ENCODE results near the gene PARD3.

Gene PARD3

DNA sequence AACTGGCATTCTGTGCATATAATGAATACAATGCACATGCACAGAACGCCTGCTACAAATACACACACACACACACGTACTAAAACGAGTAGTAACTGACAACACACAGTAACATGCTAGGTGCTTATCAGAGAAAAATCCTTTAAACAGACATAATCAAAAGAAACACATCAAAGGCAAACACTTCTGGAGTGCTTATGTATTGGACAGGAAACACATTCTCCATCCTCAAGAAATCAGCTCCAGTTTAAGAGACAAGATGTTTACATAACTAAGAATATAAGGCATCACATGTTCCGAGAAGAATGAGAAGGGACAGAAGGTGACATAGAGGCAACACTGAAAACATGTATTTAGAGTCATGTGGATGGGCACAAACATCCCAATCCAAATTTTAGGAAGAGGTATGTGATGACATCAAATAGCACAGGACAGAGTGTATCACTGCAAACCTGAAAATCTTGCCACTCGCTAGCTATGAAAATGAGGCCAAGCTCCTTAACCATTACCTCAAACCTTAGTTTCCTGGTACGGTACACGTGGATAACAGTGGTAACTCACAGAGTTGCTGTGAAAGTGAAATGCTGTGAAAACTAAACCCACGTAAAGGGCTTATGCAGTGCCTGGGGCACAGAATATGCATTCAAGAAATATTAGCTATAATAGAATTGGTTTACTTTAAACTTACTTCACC, 619.6 kb downstream of the PARD3 start:
- Mint-ChIP-seq H3K27ac (no peak overlapping the region), H3K4me3 (no peak overlapping the region), H3K36me3 (ENCODE audit: insufficient read depth) (no peaks in the 10 kb centered on the region), H3K4me1 (ENCODE audit: low read depth in 2 of 2) (no peaks in the 10 kb centered on the region), H3K9me3 (peaks cover 0 to 2% of the 10 kb centered on the region in 2 donors), H3K27me3 (no peaks in the 10 kb centered on the region)
- ATAC-seq (replicated peaks): no peak
- DNase-seq: no peak

GRCh38 chr10:34193931-34194626, 621.0 kb downstream of the PARD3 start:
- H3K27me3 Mint-ChIP-seq: no peaks in the 10 kb centered on the region
- H3K4me1 Mint-ChIP-seq (ENCODE audit: low read depth in 2 of 2): no peaks in the 10 kb centered on the region
- ATAC-seq (replicated peaks) (no peak), DNase-seq (no peak)
- no peaks in the 10 kb centered on the region for H3K36me3 Mint-ChIP-seq (ENCODE audit: insufficient read depth)
- no peak overlapping the region for H3K4me3 Mint-ChIP-seq
- no peak overlapping the region for H3K27ac Mint-ChIP-seq
- peaks cover 0 to 2% of the 10 kb centered on the region in 2 donors for H3K9me3 Mint-ChIP-seq

- DNase-seq (no peak), ATAC-seq (replicated peaks) (no peak)
- Mint-ChIP-seq H3K27ac (no peak overlapping the region), H3K27me3 (no peaks in the 10 kb centered on the region), H3K36me3 (ENCODE audit: insufficient read depth) (no peaks in the 10 kb centered on the region), H3K4me3 (no peak overlapping the region), H3K9me3 (peaks cover 0 to 2% of the 10 kb centered on the region in 2 donors), H3K4me1 (ENCODE audit: low read depth in 2 of 2) (no peaks in the 10 kb centered on the region)
These were observed 622.5 kb downstream of the PARD3 start for GRCh38 chr10:34192646-34193045.

DNA sequence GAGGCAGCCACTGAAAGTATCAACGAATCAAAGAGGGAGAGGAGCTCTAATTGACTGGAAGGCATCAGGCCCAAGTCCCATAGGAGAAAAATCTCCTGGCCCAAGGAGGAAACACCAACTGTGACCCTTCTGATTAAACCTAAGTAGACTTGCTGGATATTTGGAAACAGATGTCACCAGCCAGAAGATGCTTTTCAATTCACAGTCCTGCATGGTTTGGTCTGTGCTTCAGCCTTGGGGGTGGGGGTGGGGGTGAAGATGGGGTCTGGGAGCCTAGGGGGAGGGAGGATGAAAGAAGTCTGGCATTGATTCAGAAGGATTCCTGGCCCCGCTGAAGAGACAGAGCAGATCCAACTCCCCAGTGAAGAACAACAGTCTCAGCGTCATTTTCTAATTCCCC, 623.7 kb downstream of the PARD3 start:
- no peak for ATAC-seq (replicated peaks)
- peaks cover 0 to 2% of the 10 kb centered on the region in 2 donors for H3K9me3 Mint-ChIP-seq
- peaks cover 0 to 7% of the 10 kb centered on the region in 2 donors for H3K27me3 Mint-ChIP-seq
- DNase-seq: no peak
- no peak overlapping the region for H3K27ac Mint-ChIP-seq
- no peak overlapping the region for H3K4me3 Mint-ChIP-seq
- no peaks in the 10 kb centered on the region for H3K36me3 Mint-ChIP-seq (ENCODE audit: insufficient read depth)
- H3K4me1 Mint-ChIP-seq (ENCODE audit: low read depth in 2 of 2): no peaks in the 10 kb centered on the region

DNA sequence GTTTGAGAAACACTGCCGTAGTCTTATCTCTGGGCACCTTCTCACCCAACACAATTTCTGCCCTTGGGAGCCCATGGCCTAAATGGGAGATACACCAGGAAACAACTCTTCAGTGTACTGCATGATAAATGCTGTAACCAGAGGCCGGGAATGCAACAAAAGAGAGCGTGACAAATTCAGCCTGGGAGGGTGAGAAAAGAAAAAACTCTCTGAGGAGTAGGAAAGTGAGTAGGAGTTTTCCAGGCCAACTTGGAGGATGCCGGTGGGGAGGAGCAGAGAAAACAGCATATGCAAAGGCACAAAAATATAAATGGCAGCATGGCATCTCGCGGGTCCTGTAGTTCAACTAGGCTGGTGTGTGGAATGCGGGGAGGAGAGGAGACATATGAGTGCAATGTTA, 624.5 kb downstream of the PARD3 start:
- H3K4me1 Mint-ChIP-seq (ENCODE audit: low read depth in 2 of 2): no peaks in the 10 kb centered on the region
- H3K9me3 Mint-ChIP-seq: peaks cover 0 to 2% of the 10 kb centered on the region in 2 donors
- H3K4me3 Mint-ChIP-seq: no peak overlapping the region
- DNase-seq (no peak), ATAC-seq (replicated peaks) (no peak)
- no peak overlapping the region for H3K27ac Mint-ChIP-seq
- peaks cover 0 to 15% of the 10 kb centered on the region in 2 donors for H3K27me3 Mint-ChIP-seq
- no peaks in the 10 kb centered on the region for H3K36me3 Mint-ChIP-seq (ENCODE audit: insufficient read depth)

DNA sequence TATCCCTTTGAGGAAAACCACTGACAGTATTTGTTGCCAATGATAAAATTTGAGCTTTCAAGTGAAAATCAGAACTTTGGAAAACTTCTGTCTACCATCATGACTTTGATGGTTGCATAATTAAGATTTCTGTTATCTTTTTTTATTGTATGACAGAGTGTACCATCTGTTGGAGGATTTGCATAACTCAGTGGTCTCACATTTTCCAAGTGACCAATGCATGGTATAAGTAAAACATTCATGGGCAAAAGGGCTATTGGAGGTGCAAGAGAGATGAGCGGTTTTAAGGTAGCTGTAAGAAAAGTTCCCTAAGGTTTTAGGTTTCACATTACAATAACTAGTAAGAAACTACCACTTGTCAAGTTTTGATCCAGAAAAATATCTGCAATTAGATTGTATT, 625.3 kb downstream of the PARD3 start:
- H3K4me3 Mint-ChIP-seq: no peak overlapping the region
- no peak for ATAC-seq (replicated peaks)

GRCh38 chr10:34188221-34188620, 626.9 kb downstream of the PARD3 start:
- Mint-ChIP-seq H3K27me3 (peaks cover 0 to 17% of the 10 kb centered on the region in 2 donors), H3K27ac (no peak overlapping the region), H3K9me3 (peaks cover 0 to 2% of the 10 kb centered on the region in 2 donors), H3K36me3 (ENCODE audit: insufficient read depth) (no peaks in the 10 kb centered on the region), H3K4me3 (no peak overlapping the region), H3K4me1 (ENCODE audit: low read depth in 2 of 2) (no peaks in the 10 kb centered on the region)
- DNase-seq: no peak
- no peak for ATAC-seq (replicated peaks)

More for the DNA sequence above, 625.3 kb downstream of the PARD3 start:
- no peak for DNase-seq
- peaks cover 0 to 2% of the 10 kb centered on the region in 2 donors for H3K9me3 Mint-ChIP-seq
- no peaks in the 10 kb centered on the region for H3K36me3 Mint-ChIP-seq (ENCODE audit: insufficient read depth)
- no peaks in the 10 kb centered on the region for H3K4me1 Mint-ChIP-seq (ENCODE audit: low read depth in 2 of 2)
- no peak overlapping the region for H3K27ac Mint-ChIP-seq
- H3K27me3 Mint-ChIP-seq: peaks cover 0 to 17% of the 10 kb centered on the region in 2 donors

DNA sequence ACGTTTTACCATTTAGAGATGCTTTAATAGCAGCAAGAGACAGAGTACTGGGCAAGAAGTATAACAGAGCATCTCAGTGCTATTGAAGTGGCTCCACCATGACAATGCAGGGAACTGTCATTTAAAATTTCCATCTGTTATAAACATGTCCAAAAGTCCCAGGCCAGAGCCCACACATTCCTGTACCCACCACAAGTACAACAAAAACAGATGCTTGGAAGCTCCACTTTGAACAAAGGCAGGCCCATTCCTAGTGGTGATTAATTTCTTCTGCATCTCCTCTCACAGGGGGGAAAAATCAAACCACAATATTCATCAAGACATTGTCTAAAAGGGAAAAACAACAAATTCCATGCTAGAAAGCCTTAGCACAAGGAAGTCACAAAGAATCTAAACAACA, 627.9 kb downstream of the PARD3 start:
- no peak for DNase-seq

GRCh38 chr10:34186745-34187144, 628.4 kb downstream of the PARD3 start:
- DNase-seq (no peak), ATAC-seq (replicated peaks) (no peak)
- H3K4me3 Mint-ChIP-seq: no peak overlapping the region
- H3K36me3 Mint-ChIP-seq (ENCODE audit: insufficient read depth): no peaks in the 10 kb centered on the region
- H3K9me3 Mint-ChIP-seq: no peaks in the 10 kb centered on the region
- peaks cover 0 to 17% of the 10 kb centered on the region in 2 donors for H3K27me3 Mint-ChIP-seq
- H3K4me1 Mint-ChIP-seq (ENCODE audit: low read depth in 2 of 2): no peaks in the 10 kb centered on the region
- H3K27ac Mint-ChIP-seq: no peak overlapping the region

More for the DNA sequence above, 627.9 kb downstream of the PARD3 start:
- no peaks in the 10 kb centered on the region for H3K36me3 Mint-ChIP-seq (ENCODE audit: insufficient read depth)
- no peaks in the 10 kb centered on the region for H3K4me1 Mint-ChIP-seq (ENCODE audit: low read depth in 2 of 2)
- ATAC-seq (replicated peaks): no peak
- H3K4me3 Mint-ChIP-seq: no peak overlapping the region
- no peak overlapping the region for H3K27ac Mint-ChIP-seq
- peaks cover 0 to 17% of the 10 kb centered on the region in 2 donors for H3K27me3 Mint-ChIP-seq
- no peaks in the 10 kb centered on the region for H3K9me3 Mint-ChIP-seq

- ATAC-seq (replicated peaks) (no peak), DNase-seq (no peak)
- H3K27ac Mint-ChIP-seq: no peak overlapping the region
- no peaks in the 10 kb centered on the region for H3K9me3 Mint-ChIP-seq
- no peaks in the 10 kb centered on the region for H3K4me1 Mint-ChIP-seq (ENCODE audit: low read depth in 2 of 2)
- peaks cover 0 to 17% of the 10 kb centered on the region in 2 donors for H3K27me3 Mint-ChIP-seq
- no peak overlapping the region for H3K4me3 Mint-ChIP-seq
- no peaks in the 10 kb centered on the region for H3K36me3 Mint-ChIP-seq (ENCODE audit: insufficient read depth)
These were observed 629.1 kb downstream of the PARD3 start for GRCh38 chr10:34185998-34186397.

DNA sequence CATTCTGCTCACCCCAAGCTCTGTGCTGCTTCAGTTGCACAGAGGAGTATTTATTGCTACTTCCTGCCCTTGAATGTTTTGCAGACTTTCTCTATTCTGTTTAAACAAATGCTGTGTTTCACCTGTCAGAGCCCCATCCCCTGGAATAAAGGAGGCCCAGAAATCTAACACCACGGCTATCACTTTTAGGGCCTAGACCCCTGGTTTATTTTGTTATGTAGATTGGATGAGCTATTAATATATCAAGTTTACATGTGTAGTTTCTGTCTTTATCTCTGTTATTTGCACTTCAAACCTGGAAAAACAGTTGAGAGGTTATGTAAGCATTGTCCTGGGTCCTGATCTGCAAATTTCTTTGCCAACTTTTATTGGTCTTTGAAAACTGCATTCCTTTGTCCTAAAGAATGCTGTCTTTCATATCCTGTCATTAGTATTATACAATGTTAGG, 630.1 kb downstream of the PARD3 start:
- no peaks in the 10 kb centered on the region for H3K9me3 Mint-ChIP-seq
- no peak overlapping the region for H3K27ac Mint-ChIP-seq
- no peaks in the 10 kb centered on the region for H3K4me1 Mint-ChIP-seq (ENCODE audit: low read depth in 2 of 2)
- no peak overlapping the region for H3K4me3 Mint-ChIP-seq
- no peak for DNase-seq
- H3K27me3 Mint-ChIP-seq: peaks cover 0 to 17% of the 10 kb centered on the region in 2 donors
- no peaks in the 10 kb centered on the region for H3K36me3 Mint-ChIP-seq (ENCODE audit: insufficient read depth)
- ATAC-seq (replicated peaks): no peak

GRCh38 chr10:34184397-34184796, 630.7 kb downstream of the PARD3 start:
- DNase-seq (no peak), ATAC-seq (replicated peaks) (no peak)
- H3K4me1 Mint-ChIP-seq (ENCODE audit: low read depth in 2 of 2): no peaks in the 10 kb centered on the region
- no peak overlapping the region for H3K27ac Mint-ChIP-seq
- no peaks in the 10 kb centered on the region for H3K9me3 Mint-ChIP-seq
- H3K4me3 Mint-ChIP-seq: no peak overlapping the region
- peaks cover 0 to 17% of the 10 kb centered on the region in 2 donors for H3K27me3 Mint-ChIP-seq
- H3K36me3 Mint-ChIP-seq (ENCODE audit: insufficient read depth): no peaks in the 10 kb centered on the region

- H3K36me3 Mint-ChIP-seq (ENCODE audit: insufficient read depth): no peaks in the 10 kb centered on the region
- H3K27me3 Mint-ChIP-seq: peaks cover 0 to 17% of the 10 kb centered on the region in 2 donors
- H3K4me3 Mint-ChIP-seq: no peak overlapping the region
- no peak overlapping the region for H3K27ac Mint-ChIP-seq
- no peak for DNase-seq
- no peaks in the 10 kb centered on the region for H3K9me3 Mint-ChIP-seq
- ATAC-seq (replicated peaks): no peak
- H3K4me1 Mint-ChIP-seq (ENCODE audit: low read depth in 2 of 2): no peaks in the 10 kb centered on the region
These were observed 631.9 kb downstream of the PARD3 start for GRCh38 chr10:34183016-34183796.

All from effector memory CD8-positive, alpha-beta T cell (primary cell).